ENCODE measurements around the gene SLC35F1. TPM values are rescaled to one million over a fixed set of nuclear protein-coding genes. Genes with fewer than 3 reads are reported as not detected.

The SLC35F1 gene
- total RNA-seq, 4 donors from 2014 or later: 0.28 to 0.53 (median 0.40) TPM; not detected in 1

DNA sequence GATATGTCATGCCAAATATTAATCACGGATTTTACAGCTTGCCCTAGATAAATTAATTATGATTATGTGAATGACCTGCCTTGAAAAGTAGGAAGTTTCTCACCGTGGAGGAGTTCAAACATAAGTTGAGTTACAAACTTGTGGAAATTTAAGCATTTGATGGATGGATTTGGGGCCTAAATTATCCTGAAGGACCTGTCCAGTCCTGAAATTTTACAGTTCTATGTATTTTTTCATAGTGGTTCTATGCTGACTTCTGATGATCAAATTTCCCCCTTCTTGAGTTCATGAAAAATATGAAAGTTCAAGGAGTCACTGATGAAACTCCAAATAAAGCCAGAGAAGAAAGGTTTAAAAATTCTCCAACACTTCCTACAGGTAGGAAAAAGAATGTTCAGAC, 178.6 kb downstream of the SLC35F1 start:
- Histone ChIP-seq H3K27me3 (no peaks in the 10 kb centered on the region), H3K4me3 (no peak overlapping the region), H3K36me3 (no peaks in the 10 kb centered on the region), H3K4me1 (no peaks in the 10 kb centered on the region), H3K27ac (no peak overlapping the region), H3K9me3 (no peaks in the 10 kb centered on the region)
- no peak for DNase-seq
- TF ChIP-seq, protein P1, sequence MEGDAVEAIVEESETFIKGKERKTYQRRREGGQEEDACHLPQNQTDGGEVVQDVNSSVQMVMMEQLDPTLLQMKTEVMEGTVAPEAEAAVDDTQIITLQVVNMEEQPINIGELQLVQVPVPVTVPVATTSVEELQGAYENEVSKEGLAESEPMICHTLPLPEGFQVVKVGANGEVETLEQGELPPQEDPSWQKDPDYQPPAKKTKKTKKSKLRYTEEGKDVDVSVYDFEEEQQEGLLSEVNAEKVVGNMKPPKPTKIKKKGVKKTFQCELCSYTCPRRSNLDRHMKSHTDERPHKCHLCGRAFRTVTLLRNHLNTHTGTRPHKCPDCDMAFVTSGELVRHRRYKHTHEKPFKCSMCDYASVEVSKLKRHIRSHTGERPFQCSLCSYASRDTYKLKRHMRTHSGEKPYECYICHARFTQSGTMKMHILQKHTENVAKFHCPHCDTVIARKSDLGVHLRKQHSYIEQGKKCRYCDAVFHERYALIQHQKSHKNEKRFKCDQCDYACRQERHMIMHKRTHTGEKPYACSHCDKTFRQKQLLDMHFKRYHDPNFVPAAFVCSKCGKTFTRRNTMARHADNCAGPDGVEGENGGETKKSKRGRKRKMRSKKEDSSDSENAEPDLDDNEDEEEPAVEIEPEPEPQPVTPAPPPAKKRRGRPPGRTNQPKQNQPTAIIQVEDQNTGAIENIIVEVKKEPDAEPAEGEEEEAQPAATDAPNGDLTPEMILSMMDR (IDR thresholded peaks at IDR 0.05): no peak
- no peak for TF ChIP-seq POLR2A (IDR thresholded peaks at IDR 0.05)

DNA sequence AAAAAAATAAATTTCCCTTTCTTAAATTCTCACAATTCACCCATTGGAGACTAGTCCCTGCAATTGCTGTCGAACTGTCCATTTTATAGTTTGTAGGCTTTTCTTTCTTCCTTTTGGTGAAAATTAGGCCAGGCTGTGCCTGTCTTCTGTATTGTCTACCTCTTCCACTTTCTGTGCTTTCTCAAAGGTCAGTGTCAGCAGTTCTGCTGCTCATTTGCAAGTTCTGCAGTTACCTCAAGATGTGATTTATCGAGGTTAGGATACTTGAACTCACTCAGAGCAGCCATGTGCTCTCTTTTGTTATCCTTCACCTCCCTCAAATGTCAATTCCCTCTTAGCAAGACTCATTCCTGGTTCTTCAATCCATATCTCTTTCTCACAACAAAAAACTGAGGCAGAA, 179.1 kb downstream of the SLC35F1 start:
- no peak for DNase-seq
- peaks cover 0 to 5% (median 0%) of the 10 kb centered on the region in 4 donors for H3K9me3 ChIP-seq
- H3K36me3 ChIP-seq: no peaks in the 10 kb centered on the region
- no peaks in the 10 kb centered on the region for H3K4me1 ChIP-seq
- no peak overlapping the region for H3K27ac ChIP-seq
- TF ChIP-seq POLR2A (IDR thresholded peaks at IDR 0.05): no peak
- TF ChIP-seq, protein P1 (IDR thresholded peaks at IDR 0.05): no peak
- H3K4me3 ChIP-seq: no peak overlapping the region
- H3K27me3 ChIP-seq: no peaks in the 10 kb centered on the region

DNA sequence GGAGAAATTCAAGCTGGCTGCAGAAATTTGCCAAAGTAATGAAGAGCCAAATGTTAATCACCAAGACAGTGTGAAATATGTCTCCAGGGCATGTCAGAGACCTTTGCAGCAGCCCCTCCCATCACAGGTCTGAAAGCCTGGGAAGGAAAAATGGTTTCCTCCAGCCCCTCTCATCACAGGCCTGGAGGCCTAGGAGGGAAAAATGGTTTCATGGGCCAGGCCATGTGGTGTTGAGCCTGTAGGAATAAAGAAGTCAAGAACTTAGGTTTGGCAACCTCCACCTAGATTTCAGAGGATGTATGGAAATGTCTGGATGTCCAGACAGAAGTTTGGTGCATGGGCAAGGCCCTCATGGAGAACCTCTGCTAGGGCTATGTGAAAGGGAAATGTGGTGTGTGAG, 185.0 kb downstream of the SLC35F1 start:
- H3K27ac ChIP-seq: no peak overlapping the region
- DNase-seq: no peak
- no peaks in the 10 kb centered on the region for H3K4me1 ChIP-seq
- peaks cover 0 to 9% (median 0%) of the 10 kb centered on the region in 4 donors for H3K9me3 ChIP-seq
- TF ChIP-seq, protein P1 (IDR thresholded peaks at IDR 0.05): no peak
- TF ChIP-seq POLR2A (IDR thresholded peaks at IDR 0.05): no peak
- H3K36me3 ChIP-seq: no peaks in the 10 kb centered on the region
- no peak overlapping the region for H3K4me3 ChIP-seq
- H3K27me3 ChIP-seq: no peaks in the 10 kb centered on the region

DNA sequence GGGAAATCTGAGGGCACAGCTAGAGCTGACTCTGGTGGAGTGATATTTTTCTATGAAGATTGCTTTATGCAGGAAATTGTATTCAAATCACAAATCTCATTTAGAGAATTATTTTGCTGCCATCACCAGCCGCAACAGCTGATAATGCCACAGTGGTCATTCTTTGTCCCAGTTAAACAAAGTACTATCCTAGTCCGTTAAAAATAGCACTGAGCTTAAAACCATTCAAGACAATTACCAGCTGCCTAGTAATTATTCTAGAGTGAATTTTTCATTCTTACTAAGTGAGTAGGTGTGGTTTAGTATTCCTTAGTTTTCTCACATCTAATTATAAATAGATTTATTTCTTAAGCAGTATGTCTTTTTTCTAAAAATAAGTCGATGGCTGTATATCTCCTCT, 190.5 kb downstream of the SLC35F1 start:
- Histone ChIP-seq H3K4me3 (no peak overlapping the region), H3K36me3 (no peaks in the 10 kb centered on the region), H3K27ac (no peak overlapping the region), H3K4me1 (no peaks in the 10 kb centered on the region), H3K27me3 (no peaks in the 10 kb centered on the region), H3K9me3 (no peaks in the 10 kb centered on the region)
- no peak for TF ChIP-seq POLR2A (IDR thresholded peaks at IDR 0.05)
- TF ChIP-seq, protein P1 (IDR thresholded peaks at IDR 0.05): no peak
- no peak for DNase-seq

DNA sequence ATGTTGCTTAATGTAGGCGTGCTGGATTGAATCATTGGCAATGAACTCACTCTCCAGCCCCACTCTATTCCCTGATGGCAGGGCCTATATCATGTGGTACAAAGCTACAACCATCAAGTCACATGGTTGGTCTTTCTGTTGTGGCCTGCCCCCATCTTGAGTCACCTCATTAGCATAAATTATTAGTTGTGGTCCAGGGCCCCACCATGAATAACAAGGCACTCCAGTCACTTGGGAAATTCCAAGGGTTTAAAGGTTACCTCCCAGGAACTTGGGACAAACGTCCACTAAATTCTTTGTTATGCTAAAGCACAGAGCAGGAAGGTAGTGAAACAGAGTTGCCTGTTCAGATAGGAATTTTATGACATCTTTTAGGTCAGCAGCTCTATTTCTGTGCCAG, 193.7 kb downstream of the SLC35F1 start:
- Histone ChIP-seq H3K27ac (no peak overlapping the region), H3K36me3 (no peaks in the 10 kb centered on the region), H3K4me1 (no peaks in the 10 kb centered on the region), H3K4me3 (no peak overlapping the region), H3K27me3 (no peaks in the 10 kb centered on the region), H3K9me3 (no peaks in the 10 kb centered on the region)
- no peak for DNase-seq
- TF ChIP-seq, protein P1 (IDR thresholded peaks at IDR 0.05): no peak
- no peak for TF ChIP-seq POLR2A (IDR thresholded peaks at IDR 0.05)

DNA sequence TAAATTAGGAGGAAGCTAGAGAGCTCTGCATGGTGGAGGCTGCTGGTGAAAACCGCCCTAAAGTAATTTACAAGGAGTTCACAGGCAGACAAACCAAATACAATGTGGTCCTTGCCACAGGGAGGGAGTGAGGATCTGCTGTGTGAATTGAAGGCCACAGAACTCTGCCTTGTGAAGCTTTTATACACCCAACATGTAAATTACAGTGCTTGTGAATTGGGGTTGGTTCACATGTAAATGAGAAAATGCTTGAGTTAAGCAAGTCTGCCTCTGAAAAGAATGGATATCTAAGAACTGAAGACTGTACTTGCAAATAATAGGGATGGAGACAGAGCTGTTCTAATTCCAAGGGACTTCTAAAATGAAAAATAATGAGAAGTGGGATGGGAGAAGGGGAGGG, 194.2 kb downstream of the SLC35F1 start:
- Histone ChIP-seq H3K36me3 (no peaks in the 10 kb centered on the region), H3K9me3 (no peaks in the 10 kb centered on the region), H3K4me3 (no peak overlapping the region), H3K27ac (no peak overlapping the region), H3K4me1 (no peaks in the 10 kb centered on the region), H3K27me3 (no peaks in the 10 kb centered on the region)
- DNase-seq: no peak
- no peak for TF ChIP-seq POLR2A (IDR thresholded peaks at IDR 0.05)
- TF ChIP-seq, protein P1 (IDR thresholded peaks at IDR 0.05): no peak
